ENCODE data around the gene CPT1C.

GRCh38 chr19:49716154-49716553 lies 25.2 kb downstream of the CPT1C start:
- TF ChIP-seq POLR2A (IDR thresholded peaks at IDR 0.05) (no peak), CTCF (IDR thresholded peaks at IDR 0.05) (no peak)
